GM12878 (cell line): ENCODE data around the gene TAF4.

Source experiments
- CEBPB ChIP-seq, 2 experiments: fragments of 150-350 bp in 1 of 2; IDR thresholded peaks; 2 replicates each; pipeline ENCODE4 v1.6.1; 2012 to 2014; ENCODE audit warnings: low read depth in 2 of 2, low read length in 2 of 2, borderline replicate concordance in 1 of 2, inconsistent platforms in 1 of 2
- CHD2 ChIP-seq: IDR thresholded peaks from 2 replicates; pipeline ENCODE4 v1.6.1; 2011; ENCODE audit warnings: low read depth, low read length, improper control_type of control experiment, borderline replicate concordance
- EGR1 ChIP-seq, 2 experiments: IDR thresholded peaks; 1 replicate in 1 of 2; 2 replicates in 1 of 2; pipeline ENCODE4 v1.6.1; 2011 to 2012; ENCODE audit warnings: low read depth in 2 of 2, low read length in 2 of 2, borderline replicate concordance in 1 of 2, mild to moderate bottlenecking in 1 of 2, moderate library complexity in 1 of 2
- EP300 ChIP-seq, 2 experiments: fragments of 150-350 bp in 1 of 2; IDR thresholded peaks; 2 replicates each; pipeline ENCODE4 v1.6.1; 2011 to 2012; ENCODE audit warnings: low read depth in 2 of 2, low read length in 2 of 2, borderline replicate concordance in 1 of 2, improper control_type of control experiment in 1 of 2, inconsistent platforms in 1 of 2; ENCODE audit not compliant: control insufficient read depth in 1 of 2
- MYC ChIP-seq: IDR thresholded peaks from 2 replicates; pipeline ENCODE4 v1.6.1; 2011; ENCODE audit warnings: mild to moderate bottlenecking, low read length, moderate library complexity, inconsistent platforms; ENCODE audit not compliant: insufficient read depth, insufficient replicate concordance, insufficient read length, severe bottlenecking
- POLR2A ChIP-seq: IDR thresholded peaks from 2 replicates; pipeline ENCODE4 v1.6.1; 2011; ENCODE audit warnings: low read depth, mild to moderate bottlenecking, low read length
- POU2F2 ChIP-seq: IDR thresholded peaks from 3 replicates; pipeline ENCODE4 v1.6.1; 2011; ENCODE audit warnings: low read depth, mild to moderate bottlenecking, low read length, borderline replicate concordance
- SP1 ChIP-seq: IDR thresholded peaks from one replicate; pipeline ENCODE4 v1.6.1; 2011; ENCODE audit warnings: low read depth, low read length
- TAF1 ChIP-seq: IDR thresholded peaks from 2 replicates; pipeline ENCODE4 v1.6.1; 2011; ENCODE audit warnings: mild to moderate bottlenecking, low read depth, low read length, borderline replicate concordance
- YY1 ChIP-seq: IDR thresholded peaks from 2 replicates; pipeline ENCODE4 v1.6.1; 2011; ENCODE audit warnings: low read depth, mild to moderate bottlenecking, low read length
- ZZZ3 ChIP-seq: IDR thresholded peaks from 2 replicates; pipeline ENCODE4 v1.6.1; 2011; ENCODE audit warnings: low read depth; ENCODE audit not compliant: control insufficient read depth, insufficient read length
- TF ChIP-seq, protein P1 (sequence below): fragments of 450-650 bp; IDR thresholded peaks from 2 replicates; pipeline ENCODE4 v1.6.1; 2018; ENCODE audit warnings: mild to moderate bottlenecking, low read depth, moderate library complexity; ENCODE audit not compliant: partially characterized antibody
- TF ChIP-seq, protein P2 (sequence below), 3 experiments: IDR thresholded peaks in 2 of 3; conservative IDR thresholded peaks in 1 of 3; 2 replicates each; pipeline ENCODE4 v1.5.1; 2011; ENCODE audit warnings: low read depth in 3 of 3, low read length in 3 of 3, mild to moderate bottlenecking in 3 of 3, control low read depth in 2 of 3, moderate library complexity in 2 of 3, inconsistent platforms in 1 of 3, mixed read lengths in 1 of 3; ENCODE audit not compliant: control insufficient read depth in 2 of 3, insufficient read depth in 1 of 3; ENCODE audit errors: extremely low read depth in 1 of 3
- TF ChIP-seq, protein P3 (sequence below): IDR thresholded peaks from 2 replicates; pipeline ENCODE4 v1.6.1; 2011; ENCODE audit warnings: low read depth, low read length, improper control_type of control experiment, borderline replicate concordance

- TF ChIP-seq EGR1 (IDR thresholded peaks at IDR 0.05; ENCODE audit: borderline replicate concordance in 1 of 2, low read depth in 2 of 2, low read length in 2 of 2), result no peak
- TF ChIP-seq, protein P1, sequence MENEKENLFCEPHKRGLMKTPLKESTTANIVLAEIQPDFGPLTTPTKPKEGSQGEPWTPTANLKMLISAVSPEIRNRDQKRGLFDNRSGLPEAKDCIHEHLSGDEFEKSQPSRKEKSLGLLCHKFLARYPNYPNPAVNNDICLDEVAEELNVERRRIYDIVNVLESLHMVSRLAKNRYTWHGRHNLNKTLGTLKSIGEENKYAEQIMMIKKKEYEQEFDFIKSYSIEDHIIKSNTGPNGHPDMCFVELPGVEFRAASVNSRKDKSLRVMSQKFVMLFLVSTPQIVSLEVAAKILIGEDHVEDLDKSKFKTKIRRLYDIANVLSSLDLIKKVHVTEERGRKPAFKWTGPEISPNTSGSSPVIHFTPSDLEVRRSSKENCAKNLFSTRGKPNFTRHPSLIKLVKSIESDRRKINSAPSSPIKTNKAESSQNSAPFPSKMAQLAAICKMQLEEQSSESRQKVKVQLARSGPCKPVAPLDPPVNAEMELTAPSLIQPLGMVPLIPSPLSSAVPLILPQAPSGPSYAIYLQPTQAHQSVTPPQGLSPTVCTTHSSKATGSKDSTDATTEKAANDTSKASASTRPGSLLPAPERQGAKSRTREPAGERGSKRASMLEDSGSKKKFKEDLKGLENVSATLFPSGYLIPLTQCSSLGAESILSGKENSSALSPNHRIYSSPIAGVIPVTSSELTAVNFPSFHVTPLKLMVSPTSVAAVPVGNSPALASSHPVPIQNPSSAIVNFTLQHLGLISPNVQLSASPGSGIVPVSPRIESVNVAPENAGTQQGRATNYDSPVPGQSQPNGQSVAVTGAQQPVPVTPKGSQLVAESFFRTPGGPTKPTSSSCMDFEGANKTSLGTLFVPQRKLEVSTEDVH, result no peak
- no peak for TF ChIP-seq CHD2
- TF ChIP-seq, protein P2, sequence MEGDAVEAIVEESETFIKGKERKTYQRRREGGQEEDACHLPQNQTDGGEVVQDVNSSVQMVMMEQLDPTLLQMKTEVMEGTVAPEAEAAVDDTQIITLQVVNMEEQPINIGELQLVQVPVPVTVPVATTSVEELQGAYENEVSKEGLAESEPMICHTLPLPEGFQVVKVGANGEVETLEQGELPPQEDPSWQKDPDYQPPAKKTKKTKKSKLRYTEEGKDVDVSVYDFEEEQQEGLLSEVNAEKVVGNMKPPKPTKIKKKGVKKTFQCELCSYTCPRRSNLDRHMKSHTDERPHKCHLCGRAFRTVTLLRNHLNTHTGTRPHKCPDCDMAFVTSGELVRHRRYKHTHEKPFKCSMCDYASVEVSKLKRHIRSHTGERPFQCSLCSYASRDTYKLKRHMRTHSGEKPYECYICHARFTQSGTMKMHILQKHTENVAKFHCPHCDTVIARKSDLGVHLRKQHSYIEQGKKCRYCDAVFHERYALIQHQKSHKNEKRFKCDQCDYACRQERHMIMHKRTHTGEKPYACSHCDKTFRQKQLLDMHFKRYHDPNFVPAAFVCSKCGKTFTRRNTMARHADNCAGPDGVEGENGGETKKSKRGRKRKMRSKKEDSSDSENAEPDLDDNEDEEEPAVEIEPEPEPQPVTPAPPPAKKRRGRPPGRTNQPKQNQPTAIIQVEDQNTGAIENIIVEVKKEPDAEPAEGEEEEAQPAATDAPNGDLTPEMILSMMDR (IDR thresholded peaks at IDR 0.05 in 2 of 3, conservative IDR thresholded peaks at IDR 0.05 in 1 of 3; ENCODE audit: control insufficient read depth in 2 of 3, extremely low read depth in 1 of 3, insufficient read depth in 1 of 3, low read depth in 3 of 3, low read length in 3 of 3), result no peak
- TF ChIP-seq SP1, result no peak
- TF ChIP-seq CEBPB (IDR thresholded peaks at IDR 0.05; ENCODE audit: borderline replicate concordance in 1 of 2, low read depth in 2 of 2, low read length in 2 of 2), result no peak
- TF ChIP-seq POLR2A, result no peak
- TF ChIP-seq MYC, result no peak
- no peak for TF ChIP-seq POU2F2
- TF ChIP-seq YY1, result no peak
- no peak for TF ChIP-seq TAF1
- TF ChIP-seq, protein P3, sequence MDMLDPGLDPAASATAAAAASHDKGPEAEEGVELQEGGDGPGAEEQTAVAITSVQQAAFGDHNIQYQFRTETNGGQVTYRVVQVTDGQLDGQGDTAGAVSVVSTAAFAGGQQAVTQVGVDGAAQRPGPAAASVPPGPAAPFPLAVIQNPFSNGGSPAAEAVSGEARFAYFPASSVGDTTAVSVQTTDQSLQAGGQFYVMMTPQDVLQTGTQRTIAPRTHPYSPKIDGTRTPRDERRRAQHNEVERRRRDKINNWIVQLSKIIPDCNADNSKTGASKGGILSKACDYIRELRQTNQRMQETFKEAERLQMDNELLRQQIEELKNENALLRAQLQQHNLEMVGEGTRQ, result no peak
- no peak for TF ChIP-seq EP300 (IDR thresholded peaks at IDR 0.05; ENCODE audit: borderline replicate concordance in 1 of 2, control insufficient read depth in 1 of 2, low read depth in 2 of 2, low read length in 2 of 2)
- no peak for TF ChIP-seq ZZZ3
These were observed 115.0 kb downstream of the TAF4 start for GRCh38 chr20:61950641-61951071.
